ENCODE measurements around the gene ATG5.
"Not testable (repeated sequence)": the region's sequence is repeated elsewhere in the genome, so short reads cannot be mapped to it uniquely, and the experiment has no call there.

The ATG5 gene

GRCh38 chr6:106156413-106156812, 169.1 kb downstream of the ATG5 start:
- DNase-seq (ENCODE audit: low read depth, low spot score): no peak

DNA sequence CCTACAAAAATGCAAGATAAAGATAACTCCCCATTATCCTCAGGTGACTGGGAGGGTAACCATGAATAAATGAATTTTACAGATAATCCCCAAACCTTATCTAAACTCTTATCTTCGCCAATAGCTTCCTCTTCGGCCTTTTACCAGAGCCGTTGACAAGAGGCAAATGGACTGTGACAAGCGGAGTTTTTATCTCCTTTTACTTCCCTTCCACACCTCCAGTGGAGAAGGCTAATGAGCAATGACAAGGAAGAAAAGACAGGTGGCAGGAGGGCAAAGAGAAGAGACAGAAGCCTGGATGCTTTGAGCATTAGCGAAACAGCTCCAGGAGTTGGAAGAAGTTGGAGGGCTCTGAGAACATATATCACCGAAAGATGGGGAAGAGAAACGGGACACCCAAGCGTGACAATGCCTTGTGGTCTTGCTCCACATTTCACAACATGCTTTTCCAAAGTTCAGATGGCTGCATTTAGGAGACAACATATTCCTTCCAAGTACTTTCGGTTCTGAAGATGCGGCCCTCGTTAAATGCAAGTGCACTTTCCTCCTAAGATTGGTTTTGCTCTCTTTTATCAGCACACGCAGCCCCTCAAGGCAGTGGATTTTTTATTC, 170.2 kb downstream of the ATG5 start:
- DNase-seq (ENCODE audit: low read depth, low spot score): no peak

- no peak for DNase-seq (ENCODE audit: low read depth, low spot score)
These were observed 171.2 kb downstream of the ATG5 start for GRCh38 chr6:106154326-106154725.

GRCh38 chr6:106152952-106153351, 172.6 kb downstream of the ATG5 start:
- DNase-seq (ENCODE audit: low read depth, low spot score): no peak

GRCh38 chr6:106152476-106152875, 173.1 kb downstream of the ATG5 start:
- not testable (repeated sequence) for DNase-seq (ENCODE audit: low read depth, low spot score)

- no peak for DNase-seq (ENCODE audit: low read depth, low spot score)
These were observed 176.0 kb downstream of the ATG5 start for GRCh38 chr6:106149472-106150069.

DNA sequence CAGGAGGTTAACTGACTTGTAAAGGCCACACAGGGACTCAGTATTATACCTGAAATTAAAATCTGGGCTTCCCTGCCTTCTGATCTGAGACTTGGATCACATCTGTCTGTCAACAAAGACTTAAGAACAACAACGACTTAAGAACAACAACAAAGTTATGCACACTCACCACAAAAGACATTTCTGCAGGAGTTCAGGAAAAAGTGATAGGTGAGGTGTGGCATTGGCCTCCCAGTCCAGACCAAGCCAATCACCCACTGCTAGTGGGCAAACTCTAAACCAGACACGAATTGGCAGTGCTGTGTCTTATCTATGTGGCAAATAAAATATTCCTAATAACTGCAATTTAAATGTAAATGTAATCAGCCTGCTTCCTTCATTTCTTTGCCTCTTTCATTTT, 178.1 kb downstream of the ATG5 start:
- no peak for DNase-seq (ENCODE audit: low read depth, low spot score)

DNA sequence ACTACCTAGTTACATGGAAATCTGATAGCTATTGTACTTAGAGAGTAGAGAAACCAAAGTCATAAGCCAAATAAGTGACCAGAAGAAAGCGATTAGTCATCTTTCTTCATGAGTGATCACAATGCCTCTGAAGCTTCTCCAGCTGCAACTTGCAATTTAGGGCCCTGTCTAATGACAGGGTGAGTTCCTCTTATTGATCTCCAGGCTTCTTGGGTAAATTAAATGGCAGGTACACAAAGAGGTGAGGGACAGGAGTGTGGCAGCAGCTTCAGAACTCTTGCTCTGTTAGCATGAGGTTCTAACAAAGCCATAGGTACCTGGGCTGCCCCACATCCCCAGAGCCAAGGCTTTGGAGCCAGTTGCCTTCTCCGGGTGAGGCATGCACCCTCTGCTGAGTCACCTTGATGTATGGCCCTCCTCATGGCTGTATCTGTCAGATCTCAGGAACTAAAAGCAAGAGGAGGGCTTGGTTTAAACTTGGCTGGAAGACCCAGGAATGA, 178.7 kb downstream of the ATG5 start:
- DNase-seq (ENCODE audit: low read depth, low spot score): no peak

DNA sequence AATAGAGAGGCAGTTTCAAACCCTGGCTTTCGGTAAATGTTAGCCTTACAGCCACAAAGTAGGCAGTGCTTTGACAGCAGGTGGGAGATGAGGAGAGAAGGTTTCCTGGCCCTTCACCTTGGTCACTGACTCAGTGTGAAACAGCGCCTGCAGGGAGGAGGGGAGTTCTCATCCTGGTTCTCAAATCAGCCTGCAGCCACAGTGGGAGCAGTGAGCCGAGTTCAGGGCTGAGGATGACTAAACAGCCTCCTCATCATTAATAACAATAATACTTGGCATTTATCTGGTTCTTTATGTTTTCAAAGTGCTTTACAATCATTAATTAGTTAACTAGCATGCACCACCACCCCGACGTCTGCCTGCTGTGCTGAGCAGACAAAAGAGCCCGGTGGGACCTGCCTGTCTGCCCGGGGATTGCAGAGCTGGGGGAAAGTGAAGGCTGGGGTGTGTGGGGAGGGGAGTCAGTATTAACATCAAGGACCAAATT, 179.8 kb downstream of the ATG5 start:
- no peak for DNase-seq (ENCODE audit: low read depth, low spot score)

- DNase-seq (ENCODE audit: low read depth, low spot score): no peak
These were observed 180.4 kb downstream of the ATG5 start for GRCh38 chr6:106145144-106145543.

DNA sequence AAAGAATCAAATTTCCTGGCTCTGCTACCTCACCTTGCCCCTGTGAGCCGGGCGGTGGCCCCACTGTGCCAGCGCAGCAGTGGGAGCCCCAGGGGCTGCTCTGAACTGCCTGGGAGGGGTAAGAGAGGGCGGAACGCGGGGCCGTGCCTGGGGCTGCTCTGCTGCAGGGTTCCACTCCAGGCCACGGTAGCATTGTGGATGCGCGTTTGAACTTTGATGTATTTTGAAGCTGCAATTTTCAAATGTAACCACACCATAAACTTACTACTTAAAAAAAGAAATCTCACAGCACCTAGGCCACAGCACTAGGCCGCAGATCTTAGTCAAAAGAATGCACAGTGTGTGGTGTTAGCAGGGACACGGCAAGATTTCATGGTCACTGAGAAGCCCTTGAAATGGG, 181.9 kb downstream of the ATG5 start:
- DNase-seq (ENCODE audit: low read depth, low spot score): no peak

GRCh38 chr6:106142876-106143431, 182.6 kb downstream of the ATG5 start:
- DNase-seq (ENCODE audit: low read depth, low spot score): no peak

- no peak for DNase-seq (ENCODE audit: low read depth, low spot score)
These were observed 183.9 kb downstream of the ATG5 start for GRCh38 chr6:106141441-106142237.

DNA sequence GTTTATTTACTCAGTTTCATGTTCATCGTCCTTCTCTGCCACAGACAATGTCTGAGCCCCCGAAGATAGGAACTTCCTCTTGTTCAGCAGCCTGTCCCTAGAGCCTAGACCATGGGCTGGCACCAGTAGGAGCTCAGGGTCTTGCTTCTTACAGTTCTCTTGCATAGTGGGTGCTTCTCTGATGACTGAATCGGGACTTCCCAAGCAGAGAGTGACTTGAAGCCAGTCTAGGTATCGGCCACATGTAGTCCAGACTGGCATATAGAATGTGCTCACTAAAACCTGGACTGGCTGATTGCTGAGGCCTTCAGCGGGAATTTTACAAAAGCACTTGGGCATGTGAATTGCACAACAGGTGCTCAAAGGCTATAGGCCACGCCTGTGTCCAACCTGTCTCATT, 187.4 kb downstream of the ATG5 start:
- no peak for DNase-seq (ENCODE audit: low read depth, low spot score)

DNA sequence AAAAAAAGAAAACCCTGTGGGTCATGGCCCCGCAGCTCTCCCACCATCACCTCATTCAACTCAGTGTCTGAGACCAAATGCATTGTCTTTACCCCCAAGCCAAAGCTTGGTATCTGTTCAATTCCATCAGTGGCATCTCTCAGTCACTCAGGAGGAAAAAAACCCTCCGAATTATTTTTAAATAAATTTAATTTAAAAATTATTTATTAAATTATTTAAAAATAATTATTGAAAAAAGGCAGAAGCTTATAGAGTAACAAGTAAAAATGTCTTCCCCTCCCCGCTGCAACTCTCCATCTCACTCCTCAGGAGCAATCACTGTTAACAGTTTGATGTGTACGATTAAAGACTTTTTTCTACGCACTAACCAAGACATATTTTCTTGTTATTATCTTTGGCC, 188.7 kb downstream of the ATG5 start:
- no peak for DNase-seq (ENCODE audit: low read depth, low spot score)

GRCh38 chr6:106135911-106136571, 189.5 kb downstream of the ATG5 start:
- DNase-seq (ENCODE audit: low read depth, low spot score): no peak

GRCh38 chr6:106134906-106135634, 190.5 kb downstream of the ATG5 start:
- DNase-seq (ENCODE audit: low read depth, low spot score): no peak

Data from iPS DF 19.7 (cell line).